Measurements from ENCODE around the gene CACYBP. TPM values are rescaled to one million over a fixed set of nuclear protein-coding genes. Genes with fewer than 3 reads are reported as not detected.

The CACYBP gene
- total and polyA plus RNA-seq, 2 of the 8 experiments (the other 6 are each of a cell fraction or from before 2014, with no cell fraction given) = 28.3 to 247 TPM

- Histone ChIP-seq H3K4ac (replicated peaks; ENCODE audit: insufficient read length, low read depth, low read length) (no peak overlapping the region), H2AK5ac (ENCODE audit: low read depth, low read length) (no peak overlapping the region), H2AFZ (ENCODE audit: low read length) (no peak overlapping the region), H2BK20ac (ENCODE audit: low read length) (no peak overlapping the region), H3K79me2 (ENCODE audit: control insufficient read depth in 1 of 2, insufficient read depth in 2 of 2, low read length in 2 of 2) (no peaks in the 10 kb centered on the region; a peak in 2 of 4 replicates), H4K91ac (replicated peaks; ENCODE audit: insufficient read length, low read length) (no peak overlapping the region), H3K4me2 (ENCODE audit: insufficient read depth in 1 of 2, low read depth in 2 of 2, low read length in 2 of 2) (no peak overlapping the region), H4K5ac (ENCODE audit: insufficient read length, low read depth, low read length) (no peak overlapping the region), H2BK5ac (ENCODE audit: low read depth, low read length) (no peak overlapping the region), H2BK12ac (ENCODE audit: low read depth, low read length) (no peak overlapping the region), H4K8ac (ENCODE audit: extremely low read depth, insufficient read depth, low read length) (no peak overlapping the region), H3K27me3 (replicated peaks in 1 of 4; ENCODE audit: control insufficient read depth in 3 of 4, extremely low read depth in 1 of 4, insufficient read depth in 3 of 4, low read length in 3 of 4) (peaks cover 0 to 1% (median 0%) of the 10 kb centered on the region in 4 experiments; a peak in 1 of 7 replicates), H3K23me2 (ENCODE audit: low read depth, low read length) (no peaks in the 10 kb centered on the region), H2BK15ac (ENCODE audit: low read length) (no peak overlapping the region), H3K4me3 (ENCODE audit: extremely low read depth in 1 of 4, insufficient read depth in 2 of 4, low read depth in 3 of 4, low read length in 4 of 4) (no peak overlapping the region), H3K23ac (ENCODE audit: insufficient read length) (no peak overlapping the region), H4K20me1 (replicated peaks in 1 of 2; ENCODE audit: control insufficient read depth in 1 of 2, insufficient read depth in 2 of 2, low read length in 2 of 2) (peaks cover 0 to 3% of the 10 kb centered on the region in 2 experiments), H3K9ac (replicated peaks in 1 of 4; ENCODE audit: extremely low read depth in 1 of 4, low read depth in 3 of 4, low read length in 3 of 4) (no peak overlapping the region), H3K79me1 (ENCODE audit: low read depth, low read length) (peaks cover 2% of the 10 kb centered on the region; the same call in 1 of the 2 replicates), H3K36me3 (ENCODE audit: control insufficient read depth in 2 of 4, insufficient read depth in 4 of 4, low read length in 3 of 4) (peaks cover 32 to 93% (median 68%) of the 10 kb centered on the region in 4 experiments), H3K14ac (ENCODE audit: insufficient read length) (no peak overlapping the region), H3K4me1 (replicated peaks in 1 of 4; ENCODE audit: control insufficient read depth in 3 of 4, insufficient read depth in 4 of 4, low read length in 3 of 4) (no peaks in the 10 kb centered on the region), H2BK120ac (replicated peaks; ENCODE audit: low read depth, low read length) (no peak overlapping the region), H3K18ac (ENCODE audit: extremely low read depth, low read length) (no peak overlapping the region), H3K27ac (ENCODE audit: low read depth, low read length) (no peak overlapping the region), H3K9me3 (ENCODE audit: insufficient read depth in 2 of 2, low read depth in 1 of 2, low read length in 1 of 2) (no peaks in the 10 kb centered on the region), H3K56ac (replicated peaks; ENCODE audit: insufficient read length, low read depth, low read length) (no peak overlapping the region)
- FAIRE-seq (no peak), DNase-seq (ENCODE audit: low read depth in 1 of 2, low spot score in 2 of 2) (no peak)
- ChIA-PET CTCF (ENCODE audit: partially characterized antibody) (interaction anchor here (0.8 to 2.2 kb wide), 6 partner anchors 9 to 281 kb away, joined by 3 to 11 read pairs (median 4); no protein-coding TSS in a partner anchor), POLR2A (ENCODE audit: partially characterized antibody) (interaction anchor here (0.9 to 1.4 kb wide), 3 partner anchors 9 to 91 kb away, joined by 3 read pairs; no protein-coding TSS in a partner anchor)
- 87% methylated on average over 2 of the region's 2 CpGs; no CpG with 5 or more reads in 1 of the 2 experiments for WGBS, 2 experiments (ENCODE audit: extremely low coverage in 1 of 2, insufficient coverage in 1 of 2, insufficient read length in 1 of 2, insufficient replicate concordance in 2 of 2, low coverage in 1 of 2, low lambda C conversion rate in 2 of 2, missing lambda C conversion rate in 1 of 2)
- TF ChIP-seq PHF8 (conservative IDR thresholded peaks at IDR 0.05; ENCODE audit: low read depth, low read length) (no peak), GABPA (IDR thresholded peaks at IDR 0.05; ENCODE audit: borderline replicate concordance, insufficient read depth, low read length) (no peak), POLR2A (IDR thresholded peaks at IDR 0.05; ENCODE audit: control extremely low read depth in 1 of 2, low read depth in 2 of 2, low read length in 2 of 2) (no peak), NANOG (IDR thresholded peaks at IDR 0.05; ENCODE audit: insufficient read depth, low read depth, low read length, poor library complexity, severe bottlenecking) (no peak), SRF (IDR thresholded peaks at IDR 0.05; ENCODE audit: low read depth, low read length) (no peak), JUN (IDR thresholded peaks at IDR 0.05; ENCODE audit: low read depth, low read length) (no peak), KDM1A (IDR thresholded peaks at IDR 0.05; ENCODE audit: borderline replicate concordance, low read length) (no peak), CTBP2 (IDR thresholded peaks at IDR 0.05; ENCODE audit: borderline replicate concordance, insufficient read depth, insufficient read length, low read length) (no peak), CREB1 (IDR thresholded peaks at IDR 0.05) (no peak), TAF7 (optimal IDR thresholded peaks at IDR 0.05; ENCODE audit: borderline replicate concordance, low read depth, low read length) (no peak), JUND (IDR thresholded peaks at IDR 0.05; ENCODE audit: low read length) (no peak), TAF1 (IDR thresholded peaks at IDR 0.05; ENCODE audit: low read depth, low read length) (no peak)
These were observed 25.0 kb upstream of the CACYBP start for GRCh38 chr1:174974711-174975119.
